PC-9 (cell line): ENCODE measurements around the gene PITRM1. TPM values are rescaled to one million over a fixed set of nuclear protein-coding genes. Genes with fewer than 3 reads are reported as not detected.

ENCODE experiments used
- BruUV-seq: library from RNA; stranded (reverse); fragments of 400-500 nt; replicated peaks from 2 replicates; lab custom pipeline; 2021; lab: Mats Ljungman, UMichigan
- CTCF ChIA-PET: fragments of 300-600 bp; sonication (Branson Sonifier 250); formaldehyde crosslinking; loops from one replicate; lab custom pipeline; 2022; ENCODE audit warnings: antibody characterized with exemption; lab: Charles Lee
- POLR2A ChIA-PET: fragments of 300-600 bp; sonication (Branson Sonifier 250); formaldehyde crosslinking; loops from one replicate; lab custom pipeline; 2022; ENCODE audit warnings: antibody characterized with exemption; ENCODE audit not compliant: unreplicated experiment; lab: Charles Lee
- DNase-seq, 2 experiments: peaks; one replicate each; pipeline versions ENCODE4 v3.0.0 to v3.0.0-alpha.2; 2015 to 2022; ENCODE audit warnings: mixed read lengths in 1 of 2
- H2AFZ ChIP-seq: fragments of 200-600 bp; sonication (generic); 2 replicates; pipeline ENCODE4 v1.8.1; 2017; ENCODE audit warnings: antibody characterized with exemption
- H3F3A ChIP-seq: fragments of 200-600 bp; sonication (generic); 2 replicates; pipeline ENCODE4 v1.8.1; 2017; ENCODE audit warnings: antibody characterized with exemption, mild to moderate bottlenecking, low read depth; ENCODE audit not compliant: insufficient read depth
- H3K27ac ChIP-seq: fragments of 200-600 bp; sonication (generic); 2 replicates; pipeline ENCODE4 v1.6.1; 2016; ENCODE audit warnings: mixed run types
- H3K27me3 ChIP-seq: fragments of 200-600 bp; sonication (generic); 2 replicates; pipeline ENCODE4 v1.6.1; 2016; ENCODE audit warnings: low read depth, mixed run types; ENCODE audit not compliant: insufficient read depth
- H3K36me3 ChIP-seq: fragments of 200-600 bp; sonication (generic); 2 replicates; pipeline ENCODE4 v1.6.1; 2016; ENCODE audit warnings: low read depth, mixed run types
- H3K4me1 ChIP-seq: fragments of 200-600 bp; sonication (generic); replicated peaks from 2 replicates; pipeline ENCODE4 v1.6.1; 2016; ENCODE audit warnings: mixed run types; ENCODE audit not compliant: insufficient read depth
- H3K4me2 ChIP-seq: fragments of 200-600 bp; sonication (generic); 2 replicates; pipeline ENCODE4 v1.6.1; 2017; ENCODE audit warnings: mixed run types
- H3K4me3 ChIP-seq: fragments of 200-600 bp; sonication (generic); 2 replicates; pipeline ENCODE4 v1.6.1; 2016; ENCODE audit warnings: mixed run types
- H3K79me2 ChIP-seq: fragments of 200-600 bp; sonication (generic); 2 replicates; pipeline ENCODE4 v1.6.1; 2017; ENCODE audit warnings: low read depth, mixed run types
- H3K9me2 ChIP-seq: fragments of 200-600 bp; sonication (generic); 2 replicates; pipeline ENCODE4 v1.8.1; 2017; ENCODE audit warnings: mild to moderate bottlenecking; ENCODE audit not compliant: insufficient read depth
- H3K9me3 ChIP-seq: fragments of 200-600 bp; sonication (generic); 2 replicates; pipeline ENCODE4 v1.8.1; 2016; ENCODE audit warnings: low read depth; ENCODE audit not compliant: insufficient read depth
- H4K20me1 ChIP-seq: fragments of 200-600 bp; sonication (generic); 2 replicates; pipeline ENCODE4 v1.8.1; 2017; ENCODE audit not compliant: insufficient read depth
- CTCF ChIP-seq: fragments of 200-600 bp; sonication (generic); conservative IDR thresholded peaks from 2 replicates; pipeline ENCODE4 v1.6.1; 2017; ENCODE audit warnings: mixed run types, antibody characterized with exemption, mild to moderate bottlenecking, moderate library complexity
- EZH2 ChIP-seq: fragments of 200-600 bp; sonication (generic); IDR thresholded peaks from 2 replicates; pipeline ENCODE4 v1.8.0; 2017; ENCODE audit warnings: antibody characterized with exemption, low read depth
- intact Hi-C: fragments of 100-400 bp; cut with micrococcal nuclease; formaldehyde crosslinking; loops from one replicate; pipeline ENCODE4 v1.10.0; 2022; ENCODE audit not compliant: unreplicated experiment
- total RNA-seq: library from RNA; stranded (reverse); gene quantifications from 2 replicates; pipeline ENCODE4 v1.2.3, GENCODE V29; 2021

PITRM1 gene
- total RNA-seq, 1 experiment from 2014 or later: 124 TPM

DNA sequence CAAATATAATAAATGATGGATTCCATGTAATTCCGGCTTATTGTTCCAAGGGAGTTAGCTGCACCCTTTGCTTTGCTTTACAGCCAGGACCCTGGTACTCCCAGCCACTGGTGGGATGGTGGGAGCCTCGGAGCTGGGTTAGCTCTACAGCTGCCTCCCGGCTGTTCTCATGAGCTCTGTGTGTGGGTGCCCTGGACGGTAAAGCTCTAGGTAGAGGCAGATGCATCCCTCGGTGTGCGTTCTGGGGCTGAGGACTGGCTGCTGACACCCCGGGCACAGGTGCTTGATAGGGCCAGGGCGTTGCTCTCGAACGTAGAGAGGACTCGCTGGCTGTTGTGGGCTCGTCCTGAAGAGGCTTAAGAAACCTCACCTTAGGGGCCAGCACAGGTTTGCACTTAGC, 55.1 kb downstream of the PITRM1 start:
- H3F3A ChIP-seq: no peaks in the 10 kb centered on the region
- ChIA-PET CTCF (no interaction called here), POLR2A (no interaction called here)
- H3K4me3 ChIP-seq: no peak overlapping the region
- H2AFZ ChIP-seq: no peak overlapping the region
- no peaks in the 10 kb centered on the region for H3K79me2 ChIP-seq
- H3K9me3 ChIP-seq: no peaks in the 10 kb centered on the region
- no TSS peak for BruUV-seq
- H3K27me3 ChIP-seq: no peaks in the 10 kb centered on the region
- no peak overlapping the region for H3K4me2 ChIP-seq
- no peaks in the 10 kb centered on the region for H4K20me1 ChIP-seq
- DNase-seq: no peak
- no peak overlapping the region for H3K27ac ChIP-seq
- H3K36me3 ChIP-seq: 0 out of 2 replicates have a peak, but pooled peaks cover 9% of the 10 kb centered on the region
- no peaks in the 10 kb centered on the region for H3K9me2 ChIP-seq
- H3K4me1 ChIP-seq: no peaks in the 10 kb centered on the region
- TF ChIP-seq EZH2: no peak
- no peak for TF ChIP-seq CTCF
- intact Hi-C loops: no loop called here

- no peaks in the 10 kb centered on the region for H4K20me1 ChIP-seq
- H3F3A ChIP-seq: no peaks in the 10 kb centered on the region
- H3K9me2 ChIP-seq: no peaks in the 10 kb centered on the region
- no peaks in the 10 kb centered on the region for H3K79me2 ChIP-seq
- intact Hi-C loops: no loop called here
- no peaks in the 10 kb centered on the region for H3K4me1 ChIP-seq
- H3K9me3 ChIP-seq: no peaks in the 10 kb centered on the region
- no peaks in the 10 kb centered on the region for H3K27me3 ChIP-seq
- no peak for DNase-seq
- no peak overlapping the region for H3K27ac ChIP-seq
- TF ChIP-seq EZH2 (no peak), CTCF (no peak)
- H3K4me3 ChIP-seq: no peak overlapping the region
- no peak overlapping the region for H3K4me2 ChIP-seq
- no peak overlapping the region for H2AFZ ChIP-seq
- ChIA-PET POLR2A (no interaction called here), CTCF (no interaction called here)
- BruUV-seq: no TSS peak
- H3K36me3 ChIP-seq: 0 out of 2 replicates have a peak, but pooled peaks cover 9% of the 10 kb centered on the region
Observed at GRCh38 chr10:3116508-3117100, 56.0 kb downstream of the PITRM1 start.

GRCh38 chr10:3115685-3116084, 56.9 kb downstream of the PITRM1 start:
- no TSS peak for BruUV-seq
- Histone ChIP-seq H2AFZ (no peak overlapping the region), H3K9me2 (no peaks in the 10 kb centered on the region), H3K79me2 (no peaks in the 10 kb centered on the region), H3K27ac (no peak overlapping the region), H3K27me3 (no peaks in the 10 kb centered on the region), H3K36me3 (0 out of 2 replicates have a peak, but pooled peaks cover 9% of the 10 kb centered on the region), H3K9me3 (no peaks in the 10 kb centered on the region), H3F3A (peaks cover under 1% of the 10 kb centered on the region; the same call in 1 of the 2 replicates), H3K4me2 (no peak overlapping the region), H3K4me1 (no peaks in the 10 kb centered on the region), H4K20me1 (peaks cover 4% of the 10 kb centered on the region; the same call in 1 of the 2 replicates), H3K4me3 (no peak overlapping the region)
- intact Hi-C loops: no loop called here
- CTCF ChIA-PET: no interaction called here
- TF ChIP-seq CTCF (no peak), EZH2 (no peak)
- POLR2A ChIA-PET: no interaction called here
- no peak for DNase-seq
